Measurements from ENCODE around the gene GMDS.

DNA sequence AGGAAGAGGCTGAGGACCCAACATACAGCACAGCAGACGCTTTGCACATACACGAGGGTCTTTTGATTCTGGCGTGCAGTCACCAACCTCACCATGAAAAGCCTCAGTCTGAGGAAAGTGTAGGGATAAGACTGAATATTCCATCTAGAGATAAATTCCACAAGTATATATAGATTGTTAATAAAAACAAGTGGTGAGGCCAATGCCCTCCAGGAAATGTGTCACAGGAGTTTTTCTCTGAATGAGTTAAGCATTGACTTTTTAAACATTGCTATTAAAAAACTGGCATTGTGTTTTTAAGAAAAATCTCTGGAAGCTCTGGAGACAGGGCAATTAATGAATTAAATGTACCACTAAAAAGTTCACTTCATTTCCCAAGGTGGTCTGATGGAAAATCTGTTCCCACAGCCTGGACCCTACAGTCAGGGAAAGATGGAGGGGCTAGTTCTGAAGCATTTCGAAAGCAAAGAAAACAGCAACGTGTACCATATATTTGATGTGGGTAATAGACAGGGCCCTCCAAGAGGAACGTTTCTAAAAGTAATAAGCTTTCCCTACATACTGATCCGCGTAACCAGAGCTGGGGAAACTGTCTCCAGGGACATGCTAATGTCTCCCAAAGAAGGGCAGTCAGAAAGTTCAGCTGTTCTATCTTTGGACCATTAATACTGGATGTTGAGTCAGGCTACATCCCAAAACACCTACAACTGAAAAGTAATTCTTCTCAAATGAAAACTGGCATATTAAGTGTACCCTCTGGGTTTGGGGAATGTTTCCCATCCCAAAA, 334.6 kb downstream of the GMDS start:
- TF ChIP-seq, protein P1, sequence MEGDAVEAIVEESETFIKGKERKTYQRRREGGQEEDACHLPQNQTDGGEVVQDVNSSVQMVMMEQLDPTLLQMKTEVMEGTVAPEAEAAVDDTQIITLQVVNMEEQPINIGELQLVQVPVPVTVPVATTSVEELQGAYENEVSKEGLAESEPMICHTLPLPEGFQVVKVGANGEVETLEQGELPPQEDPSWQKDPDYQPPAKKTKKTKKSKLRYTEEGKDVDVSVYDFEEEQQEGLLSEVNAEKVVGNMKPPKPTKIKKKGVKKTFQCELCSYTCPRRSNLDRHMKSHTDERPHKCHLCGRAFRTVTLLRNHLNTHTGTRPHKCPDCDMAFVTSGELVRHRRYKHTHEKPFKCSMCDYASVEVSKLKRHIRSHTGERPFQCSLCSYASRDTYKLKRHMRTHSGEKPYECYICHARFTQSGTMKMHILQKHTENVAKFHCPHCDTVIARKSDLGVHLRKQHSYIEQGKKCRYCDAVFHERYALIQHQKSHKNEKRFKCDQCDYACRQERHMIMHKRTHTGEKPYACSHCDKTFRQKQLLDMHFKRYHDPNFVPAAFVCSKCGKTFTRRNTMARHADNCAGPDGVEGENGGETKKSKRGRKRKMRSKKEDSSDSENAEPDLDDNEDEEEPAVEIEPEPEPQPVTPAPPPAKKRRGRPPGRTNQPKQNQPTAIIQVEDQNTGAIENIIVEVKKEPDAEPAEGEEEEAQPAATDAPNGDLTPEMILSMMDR (IDR thresholded peaks at IDR 0.05): no peak
- TF ChIP-seq POLR2A (IDR thresholded peaks at IDR 0.05): no peak
